OCI-LY1 (cell line): ENCODE measurements around the gene SEC22C.
A peak's percentile ranks its signal among the peaks of the same experiment; 100 is the strongest.

Source experiments
- H2AFZ ChIP-seq: fragments of 200-600 bp; sonication (generic), shearing (Covaris generic); 2 replicates; pipeline ENCODE4 v1.6.0; 2014; ENCODE audit warnings: antibody characterized with exemption, mild to moderate bottlenecking, low read length
- H3F3A ChIP-seq: fragments of 200-600 bp; sonication (generic), shearing (Covaris generic); 2 replicates; pipeline ENCODE4 v1.6.0; 2014; ENCODE audit warnings: mild to moderate bottlenecking, antibody characterized with exemption, low read length, moderate library complexity; ENCODE audit not compliant: insufficient read depth
- H3K27ac ChIP-seq: fragments of 200-600 bp; sonication (generic); 2 replicates; pipeline ENCODE4 v1.5.1; 2014; ENCODE audit warnings: low read length, mixed run types, mild to moderate bottlenecking, low read depth; ENCODE audit not compliant: poor library complexity, severe bottlenecking
- H3K27me3 ChIP-seq: fragments of 200-600 bp; sonication (generic); 2 replicates; pipeline ENCODE4 v1.6.0; 2014; ENCODE audit warnings: antibody characterized with exemption, mild to moderate bottlenecking, low read length, moderate library complexity; ENCODE audit not compliant: insufficient read depth
- H3K36me3 ChIP-seq: fragments of 200-600 bp; sonication (generic); 2 replicates; pipeline ENCODE4 v1.6.1; 2014; ENCODE audit warnings: mild to moderate bottlenecking, antibody characterized with exemption, low read length, moderate library complexity, mixed read lengths; ENCODE audit not compliant: insufficient read depth
- H3K4me1 ChIP-seq: fragments of 200-600 bp; sonication (generic); 2 replicates; pipeline ENCODE4 v1.5.1; 2014; ENCODE audit warnings: mild to moderate bottlenecking, low read length, moderate library complexity; ENCODE audit not compliant: insufficient read depth, severe bottlenecking
- H3K4me2 ChIP-seq: fragments of 200-600 bp; sonication (generic), shearing (Covaris generic); 2 replicates; pipeline ENCODE4 v1.6.1; 2014; ENCODE audit warnings: low read length
- H3K4me3 ChIP-seq: fragments of 200-600 bp; sonication (generic); 2 replicates; pipeline ENCODE4 v1.5.1; 2014; ENCODE audit warnings: low read length, low read depth, mild to moderate bottlenecking, mixed read lengths; ENCODE audit not compliant: poor library complexity, severe bottlenecking
- H3K79me2 ChIP-seq: fragments of 200-600 bp; shearing (Covaris generic); 2 replicates; pipeline ENCODE4 v1.6.1; 2016; ENCODE audit warnings: mixed run types, low read length, mixed read lengths; ENCODE audit not compliant: insufficient read depth
- H3K9ac ChIP-seq: fragments of 200-600 bp; sonication (generic), shearing (Covaris generic); 2 replicates; pipeline ENCODE4 v1.6.1; 2014; ENCODE audit warnings: mild to moderate bottlenecking, low read length, mixed read lengths
- H3K9me2 ChIP-seq: fragments of 200-600 bp; sonication (generic), shearing (Covaris generic); 2 replicates; pipeline ENCODE4 v1.6.1; 2014; ENCODE audit warnings: low read depth, mild to moderate bottlenecking, low read length, mixed read lengths
- H3K9me3 ChIP-seq: fragments of 200-600 bp; shearing (Covaris generic); 2 replicates; pipeline ENCODE4 v1.6.1; 2014; ENCODE audit warnings: low read length, mixed read lengths
- H4K20me1 ChIP-seq: fragments of 200-600 bp; sonication (generic), shearing (Covaris generic); 2 replicates; pipeline ENCODE4 v1.6.0; 2016; ENCODE audit warnings: mild to moderate bottlenecking, low read length; ENCODE audit not compliant: insufficient read depth
- EZH2 ChIP-seq: fragments of 200-600 bp; sonication (generic), shearing (Covaris generic); IDR thresholded peaks from 2 replicates; pipeline ENCODE4 v1.8.0; 2017; ENCODE audit warnings: borderline replicate concordance, mixed run types, mild to moderate bottlenecking, antibody characterized with exemption, low read length, moderate library complexity, mixed read lengths
- TF ChIP-seq, protein P1 (sequence below): fragments of 200-600 bp; sonication (generic), shearing (Covaris generic); IDR thresholded peaks from 2 replicates; pipeline ENCODE4 v1.5.1; 2017; ENCODE audit warnings: mild to moderate bottlenecking, antibody characterized with exemption, low read length, moderate library complexity, mixed read lengths

SEC22C gene

GRCh38 chr3:42503251-42503924 lies 78.4 kb downstream of the SEC22C start:
- no peaks in the 10 kb centered on the region for H3K36me3 ChIP-seq
- H3K27me3 ChIP-seq, result 0 out of 2 replicates have a peak, but pooled peaks cover 3% of the 10 kb centered on the region
- TF ChIP-seq, protein P1, sequence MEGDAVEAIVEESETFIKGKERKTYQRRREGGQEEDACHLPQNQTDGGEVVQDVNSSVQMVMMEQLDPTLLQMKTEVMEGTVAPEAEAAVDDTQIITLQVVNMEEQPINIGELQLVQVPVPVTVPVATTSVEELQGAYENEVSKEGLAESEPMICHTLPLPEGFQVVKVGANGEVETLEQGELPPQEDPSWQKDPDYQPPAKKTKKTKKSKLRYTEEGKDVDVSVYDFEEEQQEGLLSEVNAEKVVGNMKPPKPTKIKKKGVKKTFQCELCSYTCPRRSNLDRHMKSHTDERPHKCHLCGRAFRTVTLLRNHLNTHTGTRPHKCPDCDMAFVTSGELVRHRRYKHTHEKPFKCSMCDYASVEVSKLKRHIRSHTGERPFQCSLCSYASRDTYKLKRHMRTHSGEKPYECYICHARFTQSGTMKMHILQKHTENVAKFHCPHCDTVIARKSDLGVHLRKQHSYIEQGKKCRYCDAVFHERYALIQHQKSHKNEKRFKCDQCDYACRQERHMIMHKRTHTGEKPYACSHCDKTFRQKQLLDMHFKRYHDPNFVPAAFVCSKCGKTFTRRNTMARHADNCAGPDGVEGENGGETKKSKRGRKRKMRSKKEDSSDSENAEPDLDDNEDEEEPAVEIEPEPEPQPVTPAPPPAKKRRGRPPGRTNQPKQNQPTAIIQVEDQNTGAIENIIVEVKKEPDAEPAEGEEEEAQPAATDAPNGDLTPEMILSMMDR, result no peak
- no peak for TF ChIP-seq EZH2
- no peak overlapping the region for H3K4me2 ChIP-seq
- H3K79me2 ChIP-seq, result no peaks in the 10 kb centered on the region
- H3K9me2 ChIP-seq, result no peaks in the 10 kb centered on the region
- no peak overlapping the region for H3K9ac ChIP-seq
- H3F3A ChIP-seq, result no peaks in the 10 kb centered on the region
- H3K9me3 ChIP-seq, result no peaks in the 10 kb centered on the region
- H3K4me3 ChIP-seq, result no peak overlapping the region
- no peak overlapping the region for H2AFZ ChIP-seq
- no peak overlapping the region for H3K27ac ChIP-seq
- H4K20me1 ChIP-seq, result no peaks in the 10 kb centered on the region
- H3K4me1 ChIP-seq, result peaks cover 10% of the 10 kb centered on the region

DNA sequence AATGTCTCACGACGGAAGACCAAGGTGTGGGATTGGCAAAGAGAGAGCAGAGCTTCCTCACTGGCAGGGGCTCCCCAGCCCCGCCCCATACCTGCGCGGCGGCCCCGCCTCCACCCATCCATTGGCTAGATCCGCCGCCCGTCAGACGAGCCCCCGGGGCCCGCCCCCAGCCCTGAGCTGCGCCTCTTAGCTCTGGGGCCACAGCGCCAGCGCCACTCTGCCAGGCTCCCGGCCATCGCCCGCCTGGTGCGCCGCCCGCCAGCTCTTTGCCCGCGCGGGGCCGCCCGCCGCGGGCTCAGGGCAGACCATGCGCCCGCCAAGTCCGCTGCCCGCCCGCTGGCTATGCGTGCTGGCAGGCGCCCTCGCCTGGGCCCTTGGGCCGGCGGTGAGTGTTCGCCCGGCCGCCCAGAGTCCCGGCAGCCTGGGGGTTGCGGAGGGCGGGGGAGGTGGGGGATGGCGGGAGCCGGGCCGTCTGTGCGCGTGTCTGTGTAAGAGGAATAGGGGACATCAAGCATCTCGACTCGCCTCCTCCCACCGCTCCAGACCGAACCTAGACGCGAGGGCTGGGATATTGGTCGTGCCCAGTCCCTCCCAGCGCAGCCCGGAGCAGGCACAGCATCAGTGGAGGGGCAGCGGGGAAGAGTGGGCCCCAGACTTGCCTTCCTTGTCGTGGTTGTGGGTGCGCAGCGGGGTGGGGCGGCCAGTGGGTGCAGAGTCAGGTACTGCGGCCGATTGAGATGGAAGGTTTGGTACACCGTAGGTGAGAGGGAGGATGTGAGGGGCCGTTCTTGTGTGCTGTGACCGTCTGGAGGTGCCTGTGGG lies 79.1 kb downstream of the SEC22C start, which contains the start of gene VIPR1:
Gene VIPR1, plus strand, starts transcription at position 215 of the 822 bp plus-strand sequence. Its CDS starts 93 bp downstream, at position 308.
- H3K9ac ChIP-seq, result peak within 1 kb of the TSS; percentile 39; the same call in 1 of the 2 replicates
- H3K4me1 ChIP-seq, result peaks cover 10% of the 10 kb centered on the region
- H3K79me2 ChIP-seq, result no peaks in the 10 kb centered on the region
- H3K4me3 ChIP-seq, result peak within 1 kb of the TSS; percentile 67
- no peaks in the 10 kb centered on the region for H3K9me3 ChIP-seq
- H4K20me1 ChIP-seq, result no peaks in the 10 kb centered on the region
- H3K4me2 ChIP-seq, result peak within 1 kb of the TSS; percentile 96
- no peak for TF ChIP-seq EZH2
- TF ChIP-seq, protein P1, result no peak
- no peaks in the 10 kb centered on the region for H3F3A ChIP-seq
- H3K9me2 ChIP-seq, result no peaks in the 10 kb centered on the region
- no peaks in the 10 kb centered on the region for H3K36me3 ChIP-seq
- H2AFZ ChIP-seq, result peak within 1 kb of the TSS; percentile 93
- H3K27ac ChIP-seq, result no peak within 1 kb of the TSS
- peaks cover 9% of the 10 kb centered on the region; the same call in 1 of the 2 replicates for H3K27me3 ChIP-seq

GRCh38 chr3:42501681-42502428 lies 79.9 kb downstream of the SEC22C start:
- peaks cover 10% of the 10 kb centered on the region for H3K4me1 ChIP-seq
- H3K27ac ChIP-seq, result no peak overlapping the region
- TF ChIP-seq, protein P1, result peak; percentile 62
- TF ChIP-seq EZH2, result no peak
- peak overlapping the region; percentile 67 for H3K4me3 ChIP-seq
- H3K36me3 ChIP-seq, result no peaks in the 10 kb centered on the region
- H3K9me3 ChIP-seq, result no peaks in the 10 kb centered on the region
- no peaks in the 10 kb centered on the region for H3F3A ChIP-seq
- no peaks in the 10 kb centered on the region for H3K9me2 ChIP-seq
- H2AFZ ChIP-seq, result peak overlapping the region; percentile 93
- H3K9ac ChIP-seq, result peak overlapping the region; percentile 39; the same call in 1 of the 2 replicates
- H3K79me2 ChIP-seq, result no peaks in the 10 kb centered on the region
- peak overlapping the region; percentile 96 for H3K4me2 ChIP-seq
- no peaks in the 10 kb centered on the region for H4K20me1 ChIP-seq
- peaks cover 9% of the 10 kb centered on the region; the same call in 1 of the 2 replicates for H3K27me3 ChIP-seq
